Measurements from ENCODE around the gene RPL18. TPM values are rescaled to one million over a fixed set of nuclear protein-coding genes. Genes with fewer than 3 reads are reported as not detected.

RPL18 gene
- total RNA-seq, 1 experiment from 2014 or later, result 1,812 TPM

- Mint-ChIP-seq H3K9me3 (ENCODE audit: unreplicated experiment) (no peaks in the 10 kb centered on the region), H3K27ac (ENCODE audit: unreplicated experiment) (no peak overlapping the region), H3K4me1 (ENCODE audit: low read depth, unreplicated experiment) (peaks cover 16% of the 10 kb centered on the region), H3K4me3 (ENCODE audit: unreplicated experiment) (no peak overlapping the region), H3K36me3 (ENCODE audit: insufficient read depth, unreplicated experiment) (peaks cover 2% of the 10 kb centered on the region), H3K27me3 (ENCODE audit: insufficient read depth, unreplicated experiment) (no peaks in the 10 kb centered on the region)
- DNase-seq, result no peak
- Histone ChIP-seq H3K36me3 (ENCODE audit: control insufficient read depth, insufficient read depth, low read length) (no peaks in the 10 kb centered on the region), H3K4me3 (ENCODE audit: low read depth, low read length) (no peak overlapping the region), H3K9me3 (no peaks in the 10 kb centered on the region), H3K4me1 (peaks cover 9% of the 10 kb centered on the region; the same call in 1 of the 2 replicates), H3K27me3 (replicated peaks; ENCODE audit: control insufficient read depth, insufficient read depth, low read length) (no peaks in the 10 kb centered on the region)
- no peak for TF ChIP-seq CTCF (IDR thresholded peaks at IDR 0.05; ENCODE audit: insufficient read depth in 1 of 2, low read depth in 1 of 2, low read length in 1 of 2, severe bottlenecking in 1 of 2, unreplicated experiment in 1 of 2)
- intact Hi-C loops (cut with micrococcal nuclease; ENCODE audit: unreplicated experiment), result no loop called here
- CTCF ChIA-PET, result interaction anchor here (0.5 to 2.7 kb wide), 2 partner anchors 92 to 95 kb away, joined by 4 to 28 read pairs; no protein-coding TSS in a partner anchor
- BruUV-seq (replicated peaks), result no TSS peak
- POLR2A ChIA-PET, result no interaction called here
These were observed 25.4 kb upstream of the RPL18 start for GRCh38 chr19:48644355-48644754.

- Mint-ChIP-seq H3K4me1 (ENCODE audit: low read depth, unreplicated experiment) (peaks cover 29% of the 10 kb centered on the region), H3K36me3 (ENCODE audit: insufficient read depth, unreplicated experiment) (peaks cover 16% of the 10 kb centered on the region), H3K27ac (ENCODE audit: unreplicated experiment) (no peak overlapping the region), H3K27me3 (ENCODE audit: insufficient read depth, unreplicated experiment) (no peaks in the 10 kb centered on the region), H3K9me3 (ENCODE audit: unreplicated experiment) (peaks cover 9% of the 10 kb centered on the region), H3K4me3 (ENCODE audit: unreplicated experiment) (no peak overlapping the region)
- Histone ChIP-seq H3K36me3 (ENCODE audit: control insufficient read depth, insufficient read depth, low read length) (no peaks in the 10 kb centered on the region), H3K4me1 (peaks cover 15% of the 10 kb centered on the region), H3K9me3 (no peaks in the 10 kb centered on the region), H3K4me3 (ENCODE audit: low read depth, low read length) (no peak overlapping the region), H3K27me3 (replicated peaks; ENCODE audit: control insufficient read depth, insufficient read depth, low read length) (no peaks in the 10 kb centered on the region)
- no peak for TF ChIP-seq CTCF (IDR thresholded peaks at IDR 0.05; ENCODE audit: insufficient read depth in 1 of 2, low read depth in 1 of 2, low read length in 1 of 2, severe bottlenecking in 1 of 2, unreplicated experiment in 1 of 2)
- intact Hi-C loops (cut with micrococcal nuclease; ENCODE audit: unreplicated experiment), result no loop called here
- ChIA-PET POLR2A (no interaction called here), CTCF (interaction anchor here (0.6 kb wide), 1 partner anchor 9 kb away, joined by 5 read pairs; no protein-coding TSS in a partner anchor)
- BruUV-seq (replicated peaks), result no TSS peak
- no peak for DNase-seq
These were observed 23.9 kb upstream of the RPL18 start for GRCh38 chr19:48642862-48643261.

GRCh38 chr19:48641850-48642249 lies 22.9 kb upstream of the RPL18 start:
- no peak for DNase-seq
- no peak overlapping the region for H3K27ac Mint-ChIP-seq (ENCODE audit: unreplicated experiment)
- Histone ChIP-seq H3K4me1 (peaks cover 15% of the 10 kb centered on the region), H3K4me3 (ENCODE audit: low read depth, low read length) (no peak overlapping the region), H3K27me3 (replicated peaks; ENCODE audit: control insufficient read depth, insufficient read depth, low read length) (no peaks in the 10 kb centered on the region), H3K36me3 (ENCODE audit: control insufficient read depth, insufficient read depth, low read length) (no peaks in the 10 kb centered on the region), H3K9me3 (no peaks in the 10 kb centered on the region)
- no peaks in the 10 kb centered on the region for H3K27me3 Mint-ChIP-seq (ENCODE audit: insufficient read depth, unreplicated experiment)
- no peak for TF ChIP-seq CTCF (IDR thresholded peaks at IDR 0.05; ENCODE audit: insufficient read depth in 1 of 2, low read depth in 1 of 2, low read length in 1 of 2, severe bottlenecking in 1 of 2, unreplicated experiment in 1 of 2)
- no TSS peak for BruUV-seq (replicated peaks)
- no peak overlapping the region for H3K4me3 Mint-ChIP-seq (ENCODE audit: unreplicated experiment)
- ChIA-PET POLR2A (no interaction called here), CTCF (interaction anchor here (0.6 kb wide), 1 partner anchor 173 kb away, joined by 3 read pairs; no protein-coding TSS in a partner anchor)
- H3K9me3 Mint-ChIP-seq (ENCODE audit: unreplicated experiment), result peaks cover 9% of the 10 kb centered on the region
- intact Hi-C loops (cut with micrococcal nuclease; ENCODE audit: unreplicated experiment), result no loop called here
- peaks cover 25% of the 10 kb centered on the region for H3K4me1 Mint-ChIP-seq (ENCODE audit: low read depth, unreplicated experiment)
- peaks cover 23% of the 10 kb centered on the region for H3K36me3 Mint-ChIP-seq (ENCODE audit: insufficient read depth, unreplicated experiment)

Measured in Caco-2 (cell line).